Measurements from ENCODE around the gene DLG2. TPM values are rescaled to one million over a fixed set of nuclear protein-coding genes. Genes with fewer than 3 reads are reported as not detected.

Gene DLG2
- total and polyA plus RNA-seq, 9 of the 15 experiments (the other 6 are each of a cell fraction or from before 2014, with no cell fraction given): 0.52 to 1.6 (median 0.95) TPM

GRCh38 chr11:84963240-84963639, 663.9 kb downstream of the DLG2 start:
- in situ Hi-C loops (cut with MboI): no loop called here
- Histone ChIP-seq H3K4me3 (no peak overlapping the region), H3K9ac (ENCODE audit: insufficient read depth in 1 of 2, low read depth in 2 of 2, low read length in 2 of 2) (no peak overlapping the region), H3K27ac (ENCODE audit: extremely low read depth, low read depth, low read length) (no peak overlapping the region), H3K27me3 (ENCODE audit: control insufficient read depth in 2 of 2, insufficient read depth in 2 of 2, low read length in 2 of 2) (no peaks in the 10 kb centered on the region), H2AFZ (ENCODE audit: low read depth, low read length) (no peak overlapping the region), H3K4me1 (replicated peaks in 1 of 2; ENCODE audit: control insufficient read depth in 2 of 2, insufficient read depth in 2 of 2, low read length in 2 of 2) (no peaks in the 10 kb centered on the region), H3K36me3 (ENCODE audit: control insufficient read depth, insufficient read depth, low read length) (no peaks in the 10 kb centered on the region), H4K20me1 (replicated peaks; ENCODE audit: control insufficient read depth, insufficient read depth, low read length) (no peaks in the 10 kb centered on the region), H3K4me2 (ENCODE audit: insufficient read depth, low read length) (no peak overlapping the region), H3K9me3 (replicated peaks; ENCODE audit: control insufficient read depth, insufficient read depth, low read depth, low read length) (no peaks in the 10 kb centered on the region), H3K9me1 (ENCODE audit: control insufficient read depth, insufficient read depth, low read length) (no peaks in the 10 kb centered on the region), H3K79me2 (ENCODE audit: control insufficient read depth, insufficient read depth, low read length) (no peaks in the 10 kb centered on the region)
- DNase-seq (ENCODE audit: extremely low read depth in 1 of 4, low spot score in 3 of 4): no peak
- no peak for ATAC-seq
- no TSS peak for BruUV-seq (replicated peaks)
- WGBS (ENCODE audit: insufficient coverage, low coverage, missing lambda C conversion rate): 0% methylated on average over 1 of the region's 1 CpG
- CTCF ChIA-PET (ENCODE audit: low intra/inter-chr PET ratio): no interaction called here
- FAIRE-seq: no peak
- TF ChIP-seq NR2C1 (IDR thresholded peaks at IDR 0.05) (no peak), NR2C1 (tag; IDR thresholded peaks at IDR 0.05) (no peak), SREBF2 (CRISPR knock-in tag; IDR thresholded peaks at IDR 0.05) (no peak), FUS (optimal IDR thresholded peaks at IDR 0.05; ENCODE audit: low read depth, low read length) (no peak), ZNF707 (CRISPR knock-in tag; conservative IDR thresholded peaks at IDR 0.05) (no peak), CREM (IDR thresholded peaks at IDR 0.05; ENCODE audit: low read depth) (no peak), PTBP1 (IDR thresholded peaks at IDR 0.05; ENCODE audit: low read depth, low read length) (no peak)
- intact Hi-C loops (cut with micrococcal nuclease): no loop called here
- POLR2A ChIA-PET: no interaction called here

- WGBS (ENCODE audit: insufficient coverage, low coverage, missing lambda C conversion rate): 0% methylated on average over 5 of the region's 5 CpGs
- Histone ChIP-seq H4K20me1 (replicated peaks; ENCODE audit: control insufficient read depth, insufficient read depth, low read length) (no peaks in the 10 kb centered on the region), H3K27me3 (ENCODE audit: control insufficient read depth in 2 of 2, insufficient read depth in 2 of 2, low read length in 2 of 2) (no peaks in the 10 kb centered on the region), H3K9ac (ENCODE audit: insufficient read depth in 1 of 2, low read depth in 2 of 2, low read length in 2 of 2) (no peak overlapping the region), H3K4me1 (replicated peaks in 1 of 2; ENCODE audit: control insufficient read depth in 2 of 2, insufficient read depth in 2 of 2, low read length in 2 of 2) (no peaks in the 10 kb centered on the region), H3K36me3 (ENCODE audit: control insufficient read depth, insufficient read depth, low read length) (no peaks in the 10 kb centered on the region), H3K9me1 (ENCODE audit: control insufficient read depth, insufficient read depth, low read length) (no peaks in the 10 kb centered on the region), H3K27ac (ENCODE audit: extremely low read depth, low read depth, low read length) (no peak overlapping the region), H3K4me3 (no peak overlapping the region), H2AFZ (ENCODE audit: low read depth, low read length) (no peak overlapping the region), H3K4me2 (ENCODE audit: insufficient read depth, low read length) (no peak overlapping the region), H3K9me3 (replicated peaks; ENCODE audit: control insufficient read depth, insufficient read depth, low read depth, low read length) (no peaks in the 10 kb centered on the region), H3K79me2 (ENCODE audit: control insufficient read depth, insufficient read depth, low read length) (no peaks in the 10 kb centered on the region)
- no TSS peak for BruUV-seq (replicated peaks)
- CTCF ChIA-PET (ENCODE audit: low intra/inter-chr PET ratio): no interaction called here
- intact Hi-C loops (cut with micrococcal nuclease): no loop called here
- in situ Hi-C loops (cut with MboI): no loop called here
- FAIRE-seq: no peak
- DNase-seq (ENCODE audit: extremely low read depth in 1 of 4, low spot score in 3 of 4): no peak
- POLR2A ChIA-PET: no interaction called here
- no peak for ATAC-seq
- no peak for TF ChIP-seq ZFP1 (CRISPR knock-in tag; IDR thresholded peaks at IDR 0.05)
Measured at GRCh38 chr11:84962018-84962417, 665.1 kb downstream of the DLG2 start.

Measured in K562 (cell line).